GM12878 (cell line): ENCODE data around the gene CUL1. TPM values are rescaled to one million over a fixed set of nuclear protein-coding genes. Genes with fewer than 3 reads are reported as not detected.

Experiments used
- ATAC-seq: fragments of 200-7000 bp; cut with Tn5 transposase; 3 replicates; pipeline ENCODE4 v1.9.1; 2020; ENCODE audit warnings: mild to moderate bottlenecking, moderate library complexity
- BruUV-seq: library from RNA; stranded (reverse); fragments of 400-500 nt; replicated peaks from 2 replicates; lab custom pipeline; 2021; lab: Mats Ljungman, UMichigan
- CTCF ChIA-PET: fragments of 300-600 bp; sonication (Branson Sonifier 250); formaldehyde crosslinking; extraction: SDS; loops from one replicate; lab custom pipeline; 2021; ENCODE audit warnings: inconsistent platforms; lab: Yijun Ruan, JAX
- POLR2A ChIA-PET: fragments of 350-600 bp; formaldehyde crosslinking; extraction: SDS; loops from one replicate; lab custom pipeline; 2021; ENCODE audit warnings: inconsistent platforms; lab: Charles Lee
- RAD21 ChIA-PET: fragments of 300-600 bp; sonication (Branson Sonifier 250); formaldehyde crosslinking; loops from one replicate; lab custom pipeline; 2023; ENCODE audit warnings: antibody characterized with exemption; ENCODE audit not compliant: unreplicated experiment; lab: Charles Lee
- SMC1A ChIA-PET: fragments of 300-600 bp; sonication (Branson Sonifier 250); formaldehyde crosslinking; loops from one replicate; lab custom pipeline; 2023; ENCODE audit not compliant: unreplicated experiment, uncharacterized antibody; lab: Charles Lee
- DNase-seq: peaks from one replicate; pipeline ENCODE4 v3.0.0-alpha.2; 2011; ENCODE audit warnings: low read depth, low spot score
- FAIRE-seq: peaks from 3 replicates; lab custom pipeline; 2011; peaks lifted over from hg19 to GRCh38; lab: Jason Lieb, UNC
- H2AFZ ChIP-seq: 2 replicates; pipeline ENCODE4 v1.6.0; 2011; ENCODE audit warnings: low read depth, low read length, control low read depth; ENCODE audit not compliant: control insufficient read depth
- H3K27ac ChIP-seq: 2 replicates; pipeline ENCODE4 v1.5.1; 2011; ENCODE audit warnings: control low read depth; ENCODE audit not compliant: control insufficient read depth, insufficient read depth
- H3K27me3 ChIP-seq, 2 experiments: replicated peaks in 1 of 2; 2 replicates each; pipeline versions ENCODE4 v1.6.0 to v1.6.1; 2011; ENCODE audit warnings: low read length in 1 of 2; ENCODE audit not compliant: control insufficient read depth in 2 of 2, insufficient read depth in 2 of 2
- H3K36me3 ChIP-seq, 2 experiments: 2 replicates each; pipeline ENCODE4 v1.5.1; 2011; ENCODE audit warnings: low read length in 1 of 2; ENCODE audit not compliant: control insufficient read depth in 2 of 2, insufficient read depth in 2 of 2
- H3K4me1 ChIP-seq: 2 replicates; pipeline ENCODE4 v1.6.1; 2011; ENCODE audit warnings: mild to moderate bottlenecking, low read length, moderate library complexity, mixed read lengths; ENCODE audit not compliant: control insufficient read depth, insufficient read depth
- H3K4me2 ChIP-seq: 2 replicates; pipeline ENCODE4 v1.6.0; 2011; ENCODE audit warnings: control low read depth; ENCODE audit not compliant: control insufficient read depth, insufficient read depth
- H3K4me3 ChIP-seq: fragments of 200-600 bp; sonication (generic); 2 replicates; pipeline ENCODE4 v1.5.1; 2016
- H3K79me2 ChIP-seq: 2 replicates; pipeline ENCODE4 v1.6.0; 2011; ENCODE audit warnings: low read length; ENCODE audit not compliant: control insufficient read depth, insufficient read depth
- H3K9ac ChIP-seq: 2 replicates; pipeline ENCODE4 v1.8.0; 2011; ENCODE audit warnings: low read length, control low read depth, mixed read lengths; ENCODE audit not compliant: control insufficient read depth, insufficient read depth
- H3K9me3 ChIP-seq: replicated peaks from 3 replicates; pipeline ENCODE4 v1.5.1; 2011; ENCODE audit warnings: mild to moderate bottlenecking, low read length; ENCODE audit not compliant: control insufficient read depth, insufficient read depth
- H4K20me1 ChIP-seq: 2 replicates; pipeline ENCODE4 v1.6.0; 2011; ENCODE audit not compliant: control insufficient read depth, insufficient read depth
- BCL11A ChIP-seq: IDR thresholded peaks from 2 replicates; pipeline ENCODE4 v1.6.1; 2011; ENCODE audit warnings: low read depth, low read length
- EED ChIP-seq: sonication (generic); IDR thresholded peaks from 2 replicates; pipeline ENCODE4 v1.6.1; 2016; ENCODE audit warnings: antibody characterized with exemption, low read depth
- IKZF2 ChIP-seq, 2 experiments: fragments of 450-650 bp; IDR thresholded peaks; 2 replicates each; pipeline ENCODE4 v1.6.1; 2017; ENCODE audit warnings: mild to moderate bottlenecking in 2 of 2, moderate library complexity in 2 of 2
- MLLT1 ChIP-seq: fragments of 450-650 bp; IDR thresholded peaks from 2 replicates; pipeline ENCODE4 v1.6.1; 2016; ENCODE audit warnings: mild to moderate bottlenecking
- MYB ChIP-seq: fragments of 150-350 bp; IDR thresholded peaks from 2 replicates; pipeline ENCODE4 v1.6.1; 2014; ENCODE audit warnings: mild to moderate bottlenecking, low read depth, low read length, borderline replicate concordance
- NFIC ChIP-seq: IDR thresholded peaks from 2 replicates; pipeline ENCODE4 v1.6.1; 2012; ENCODE audit warnings: low read depth, mild to moderate bottlenecking, inconsistent platforms, low read length, moderate library complexity
- NFXL1 ChIP-seq: fragments of 450-650 bp; IDR thresholded peaks from 2 replicates; pipeline ENCODE4 v1.6.1; 2017; ENCODE audit warnings: antibody characterized with exemption, mild to moderate bottlenecking, borderline replicate concordance
- PAX8 ChIP-seq: fragments of 450-650 bp; IDR thresholded peaks from 2 replicates; pipeline ENCODE4 v1.6.1; 2017; ENCODE audit warnings: mild to moderate bottlenecking, moderate library complexity
- RAD51 ChIP-seq: fragments of 450-650 bp; IDR thresholded peaks from 2 replicates; pipeline ENCODE4 v1.6.1; 2016; ENCODE audit warnings: moderate library complexity, mild to moderate bottlenecking, inconsistent platforms
- RBBP5 ChIP-seq: fragments of 200-600 bp; sonication (generic); conservative IDR thresholded peaks from 2 replicates; pipeline ENCODE4 v1.6.1; 2016
- RELB ChIP-seq: fragments of 450-650 bp; IDR thresholded peaks from 2 replicates; pipeline ENCODE4 v1.6.1; 2017; ENCODE audit warnings: low read depth, mild to moderate bottlenecking, moderate library complexity
- SPI1 ChIP-seq: IDR thresholded peaks from 2 replicates; pipeline ENCODE4 v1.6.1; 2011; ENCODE audit warnings: low read depth, mild to moderate bottlenecking, low read length, moderate library complexity, borderline replicate concordance; ENCODE audit not compliant: insufficient read depth
- STAT3 ChIP-seq: IDR thresholded peaks from 2 replicates; pipeline ENCODE4 v1.6.1; 2011; ENCODE audit warnings: low read depth, low read length, improper control_type of control experiment
- SUPT20H ChIP-seq: IDR thresholded peaks from 2 replicates; pipeline ENCODE4 v1.6.1; 2011; ENCODE audit warnings: low read depth, mild to moderate bottlenecking, low read length, moderate library complexity, borderline replicate concordance; ENCODE audit not compliant: control insufficient read depth
- YY1 ChIP-seq: IDR thresholded peaks from 2 replicates; pipeline ENCODE4 v1.6.1; 2011; ENCODE audit warnings: low read depth, mild to moderate bottlenecking, low read length
- ZNF384 ChIP-seq: IDR thresholded peaks from 2 replicates; pipeline ENCODE4 v1.6.1; 2012; ENCODE audit warnings: low read depth, mild to moderate bottlenecking, low read length, improper control_type of control experiment, borderline replicate concordance
- WGBS: methylation state at CpG from one replicate; pipeline ENCODE4 v1.1.6; 2016; ENCODE audit warnings: low lambda C conversion rate; ENCODE audit not compliant: insufficient replicate concordance, insufficient coverage; ENCODE audit errors: missing lambda C conversion rate; 5-methylcytosine and 5-hydroxymethylcytosine counted together
- in situ Hi-C: fragments of 300-500 bp; cut with MboI; formaldehyde crosslinking; loops from 9 replicates; pipeline ENCODE4 v1.14.3; 2018; ENCODE audit warnings: mixed read lengths
- intact Hi-C: fragments of 100-400 bp; cut with micrococcal nuclease; formaldehyde crosslinking; loops from one replicate; pipeline ENCODE4 v1.14.2; 2022; ENCODE audit not compliant: unreplicated experiment
- polyA plus RNA-seq, 11 experiments: library from polyadenylated mRNA; depleted of rRNA in 4 of 11; unstranded in 6 of 11; stranded (reverse) in 5 of 11; fragments of >200 nt; fragmentation: Nextera tagmentation in 4 of 11; fragmentation: Illumina TruSeq in 1 of 11; extraction: Ambion mirVana in 4 of 11; extraction: Trizol in 1 of 11; gene quantifications; 1 replicate in 1 of 11; 2 replicates in 10 of 11; pipeline versions ENCODE4 v1.2.1 to v1.2.3, GENCODE V29; 2011 to 2016; ENCODE audit warnings: inconsistent platforms in 2 of 11, missing spikeins in 2 of 11, low read depth in 1 of 11
- total RNA-seq, 4 experiments: library from RNA; depleted of rRNA in 3 of 4; stranded (reverse); fragments of >200 nt in 3 of 4; fragmentation: Illumina TruSeq in 1 of 4; extraction: Trizol in 1 of 4; gene quantifications; 2 replicates each; pipeline versions ENCODE4 v1.2.1 to v1.2.3, GENCODE V29; 2013 to 2021

The CUL1 gene
- total and polyA plus RNA-seq, 10 of the 15 experiments (the other 5 are each of a cell fraction or from before 2014, with no cell fraction given) = 13.3 to 63.9 (median 45.9) TPM

- SMC1A ChIA-PET = interaction anchor here (1.1 kb wide), 1 partner anchor 19 kb away, joined by 4 read pairs; no protein-coding TSS in a partner anchor
- CTCF ChIA-PET = no interaction called here
Measured at GRCh38 chr7:148787571-148788295, 89.0 kb downstream of the CUL1 start.

GRCh38 chr7:148789220-148789619, 90.5 kb downstream of the CUL1 start:
- SMC1A ChIA-PET = no interaction called here
- in situ Hi-C loops = no loop called here
- CTCF ChIA-PET = no interaction called here
- TF ChIP-seq PAX8 (no peak), RELB (no peak), MLLT1 (no peak), MYB (no peak), SUPT20H (no peak), NFXL1 (no peak), SPI1 (no peak), NFIC (no peak), RBBP5 (no peak), ZNF384 (no peak), IKZF2 (IDR thresholded peaks at IDR 0.05) (no peak), EED (no peak)

More at GRCh38 chr7:148787571-148788295, 89.0 kb downstream of the CUL1 start:
- intact Hi-C loops (no loop called here), in situ Hi-C loops (no loop called here)
- no peak for ATAC-seq
- no TSS peak for BruUV-seq
- Histone ChIP-seq H3K4me1 (no peaks in the 10 kb centered on the region), H4K20me1 (no peaks in the 10 kb centered on the region), H3K9ac (no peak overlapping the region), H3K27ac (no peak overlapping the region), H3K79me2 (no peaks in the 10 kb centered on the region), H3K36me3 (peaks cover 11 to 28% of the 10 kb centered on the region in 2 experiments; a peak in 3 of 4 replicates), H3K4me2 (no peak overlapping the region), H2AFZ (no peak overlapping the region), H3K4me3 (no peak overlapping the region), H3K9me3 (no peaks in the 10 kb centered on the region), H3K27me3 (no peaks in the 10 kb centered on the region)
- WGBS = 98% methylated on average over 14 of the region's 14 CpGs
- DNase-seq = no peak
- ChIA-PET RAD21 (no interaction called here), POLR2A (no interaction called here)
- TF ChIP-seq IKZF2 (IDR thresholded peaks at IDR 0.05) = no peak
- TF ChIP-seq STAT3 = no peak
- TF ChIP-seq RAD51 = no peak
- TF ChIP-seq RBBP5 = no peak
- no peak for TF ChIP-seq BCL11A
- TF ChIP-seq YY1 = no peak
- no peak for TF ChIP-seq ZNF384
- no peak for FAIRE-seq

More at GRCh38 chr7:148789220-148789619, 90.5 kb downstream of the CUL1 start:
- no peaks in the 10 kb centered on the region for H3K4me1 ChIP-seq
- DNase-seq (no peak), FAIRE-seq (no peak), ATAC-seq (no peak)
- POLR2A ChIA-PET = no interaction called here
- RAD21 ChIA-PET = no interaction called here
- no peak overlapping the region for H2AFZ ChIP-seq
- BruUV-seq = no TSS peak
- peaks cover 11 to 25% of the 10 kb centered on the region in 2 experiments; a peak in 3 of 4 replicates for H3K36me3 ChIP-seq
- H3K4me3 ChIP-seq = no peak overlapping the region
- H3K9me3 ChIP-seq = no peaks in the 10 kb centered on the region
- intact Hi-C loops = no loop called here
- no peaks in the 10 kb centered on the region for H4K20me1 ChIP-seq
- no peaks in the 10 kb centered on the region for H3K27me3 ChIP-seq
- WGBS = 90% methylated on average over 7 of the region's 7 CpGs
- H3K4me2 ChIP-seq = no peak overlapping the region
- H3K9ac ChIP-seq = no peak overlapping the region
- no peak overlapping the region for H3K27ac ChIP-seq
- no peaks in the 10 kb centered on the region for H3K79me2 ChIP-seq
